Neural crest cell (in vitro differentiated cells): ENCODE measurements around the gene FCGBP. TPM values are rescaled to one million over a fixed set of nuclear protein-coding genes. Genes with fewer than 3 reads are reported as not detected.
"Not testable (repeated sequence)": the region's sequence is repeated elsewhere in the genome, so short reads cannot be mapped to it uniquely, and the experiment has no call there.

Source experiments
- DNase-seq: peaks from one replicate; pipeline ENCODE4 v3.0.0; 2021; ENCODE audit warnings: low read depth, mixed read lengths, low spot score
- H3K27ac Mint-ChIP-seq: one replicate; pipeline ENCODE4 v1.8.0; 2021; ENCODE audit warnings: mild to moderate bottlenecking, mixed read lengths; ENCODE audit not compliant: unreplicated experiment
- H3K27me3 Mint-ChIP-seq: 2 replicates; pipeline ENCODE4 v1.8.0; 2021; ENCODE audit warnings: low read depth, mild to moderate bottlenecking, mixed read lengths
- H3K36me3 Mint-ChIP-seq: 2 replicates; pipeline ENCODE4 v1.8.0; 2021; ENCODE audit warnings: low read depth, mild to moderate bottlenecking, mixed read lengths
- H3K4me1 Mint-ChIP-seq: 2 replicates; pipeline ENCODE4 v1.8.0; 2021; ENCODE audit warnings: mixed read lengths
- H3K4me3 Mint-ChIP-seq: one replicate; pipeline ENCODE4 v1.8.0; 2021; ENCODE audit warnings: mild to moderate bottlenecking, mixed read lengths
- H3K9me3 Mint-ChIP-seq: 2 replicates; pipeline ENCODE4 v1.8.0; 2021; ENCODE audit warnings: mixed read lengths
- total RNA-seq: library from RNA; stranded (reverse); gene quantifications from 2 replicates; pipeline ENCODE4 v1.2.1, GENCODE V29; 2021

FCGBP gene
- total RNA-seq, 1 donor from 2014 or later: 1.0 TPM

DNA sequence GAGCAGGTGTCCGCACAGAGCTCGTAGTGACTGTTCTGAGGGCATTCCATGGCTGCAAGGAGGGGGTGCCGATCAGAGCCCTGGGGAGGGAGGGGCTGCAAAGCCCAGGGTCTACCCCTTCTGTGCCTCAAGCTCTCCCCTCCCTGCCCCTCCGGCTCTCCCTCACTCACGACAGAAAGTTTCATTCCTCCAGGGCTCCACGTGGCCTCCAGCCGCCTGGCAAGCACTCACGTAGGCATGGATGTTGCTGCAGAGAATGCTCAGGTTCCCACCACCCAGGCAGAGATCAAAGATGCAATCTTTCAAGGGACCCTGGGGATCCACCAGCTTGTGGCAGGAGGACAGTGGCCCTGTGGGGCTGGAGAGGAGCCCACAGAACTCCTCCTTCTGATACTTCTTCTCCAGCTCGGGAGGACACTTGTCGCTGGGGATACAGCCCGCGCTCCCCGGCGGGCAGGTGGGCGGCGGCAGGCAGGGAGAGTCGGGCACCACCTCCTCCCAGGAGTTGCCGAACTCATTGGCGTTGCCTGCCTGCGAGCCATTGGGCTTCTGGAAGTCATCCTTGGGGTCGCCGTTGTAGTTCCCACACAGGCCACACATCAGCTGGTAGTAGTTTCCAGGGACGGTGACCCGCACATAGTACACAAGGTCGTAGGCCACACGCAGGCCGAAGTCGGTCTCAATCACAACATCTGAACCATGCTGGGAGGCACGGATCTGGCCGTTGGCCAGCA lies 48.4 kb downstream of the FCGBP start:
- not testable (repeated sequence) for DNase-seq, H3K9me3 Mint-ChIP-seq, H3K36me3 Mint-ChIP-seq, H3K4me3 Mint-ChIP-seq, H3K4me1 Mint-ChIP-seq, H3K27me3 Mint-ChIP-seq
- peak overlapping the region; percentile 50 for H3K27ac Mint-ChIP-seq

DNA sequence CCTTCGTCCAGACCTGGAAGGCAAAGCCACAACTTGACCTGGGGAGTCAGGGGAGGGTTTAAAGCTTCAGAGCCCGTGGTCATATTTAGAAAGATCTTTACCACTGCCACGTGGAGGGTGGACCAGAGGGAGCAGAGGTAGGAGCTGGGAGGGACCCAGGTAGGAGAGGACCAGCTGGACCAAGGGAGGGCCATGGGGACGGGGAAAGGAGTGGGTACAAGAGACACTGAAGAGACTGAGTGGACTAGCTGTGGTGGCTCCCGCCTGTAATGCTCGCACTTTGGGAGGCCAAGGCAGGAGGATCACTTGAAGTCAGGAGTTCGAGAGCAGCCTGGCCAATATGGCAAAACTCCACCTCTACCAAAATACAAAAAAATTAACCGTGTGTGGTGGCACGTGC lies 49.7 kb downstream of the FCGBP start:
- not testable (repeated sequence) for H3K9me3 Mint-ChIP-seq, H3K36me3 Mint-ChIP-seq, DNase-seq, H3K27ac Mint-ChIP-seq, H3K4me1 Mint-ChIP-seq, H3K4me3 Mint-ChIP-seq, H3K27me3 Mint-ChIP-seq

Other genes with a start within 250 kb of the FCGBP start
- not detected in 2 replicates for gene LGALS14, start 230.2 kb downstream of the FCGBP start, total RNA-seq
- gene CLC, start 196.6 kb downstream of the FCGBP start, total RNA-seq: not detected in 2 replicates
- gene LEUTX, start 155.8 kb downstream of the FCGBP start, total RNA-seq: not detected in 2 replicates
- 40.5 and 44.9 TPM in 2 replicates for gene DYRK1B, start 100.5 kb downstream of the FCGBP start, total RNA-seq
- 473 and 489 TPM in 2 replicates for gene FBL, start 88.3 kb downstream of the FCGBP start, total RNA-seq
- gene PSMC4, start 36.5 kb upstream of the FCGBP start, total RNA-seq: 114 and 118 TPM in 2 replicates
- gene ZNF546, start 62.4 kb upstream of the FCGBP start, total RNA-seq: 5.3 and 6.5 TPM in 2 replicates
- gene ZNF780B, start 121.6 kb upstream of the FCGBP start, total RNA-seq: 27.3 and 28.5 TPM in 2 replicates
- gene ZNF780A, start 156.3 kb upstream of the FCGBP start, total RNA-seq: 18.5 and 24.3 TPM in 2 replicates